22Rv1 (cell line): ENCODE results near the gene NDRG4.

Experiments used
- H3K27ac ChIP-seq: fragments of 450-650 bp; 2 replicates; pipeline ENCODE4 v1.5.1; 2017
- ZFX ChIP-seq: fragments of 450-650 bp; IDR thresholded peaks from 2 replicates; pipeline ENCODE4 v1.6.1; 2017; ENCODE audit warnings: antibody characterized with exemption, borderline replicate concordance
- TF ChIP-seq, protein P1 (sequence below): fragments of 450-650 bp; IDR thresholded peaks from 2 replicates; pipeline ENCODE4 v1.5.1; 2017; ENCODE audit warnings: mild to moderate bottlenecking

NDRG4 gene

DNA sequence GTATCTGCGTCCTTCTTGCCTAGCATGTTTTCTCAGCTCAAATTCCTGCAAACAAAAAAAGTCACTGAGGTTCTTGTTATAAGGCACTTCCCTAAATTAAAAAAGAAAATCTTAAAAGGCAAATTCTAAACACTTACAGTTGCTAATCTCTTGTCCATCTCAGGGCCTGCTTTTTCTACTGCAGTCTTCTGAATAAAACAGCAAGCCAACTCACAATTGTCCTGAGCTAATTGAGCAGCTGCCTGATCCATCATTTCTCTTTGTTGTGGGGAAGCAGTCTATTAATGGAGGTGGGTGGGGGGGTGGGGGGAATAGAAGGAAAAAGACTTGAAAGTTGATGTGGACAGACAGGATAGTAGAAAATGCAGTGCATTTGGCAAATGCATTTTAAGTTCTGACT, 42.3 kb downstream of the NDRG4 start:
- no peak overlapping the region for H3K27ac ChIP-seq
- no peak for TF ChIP-seq ZFX
- TF ChIP-seq, protein P1, sequence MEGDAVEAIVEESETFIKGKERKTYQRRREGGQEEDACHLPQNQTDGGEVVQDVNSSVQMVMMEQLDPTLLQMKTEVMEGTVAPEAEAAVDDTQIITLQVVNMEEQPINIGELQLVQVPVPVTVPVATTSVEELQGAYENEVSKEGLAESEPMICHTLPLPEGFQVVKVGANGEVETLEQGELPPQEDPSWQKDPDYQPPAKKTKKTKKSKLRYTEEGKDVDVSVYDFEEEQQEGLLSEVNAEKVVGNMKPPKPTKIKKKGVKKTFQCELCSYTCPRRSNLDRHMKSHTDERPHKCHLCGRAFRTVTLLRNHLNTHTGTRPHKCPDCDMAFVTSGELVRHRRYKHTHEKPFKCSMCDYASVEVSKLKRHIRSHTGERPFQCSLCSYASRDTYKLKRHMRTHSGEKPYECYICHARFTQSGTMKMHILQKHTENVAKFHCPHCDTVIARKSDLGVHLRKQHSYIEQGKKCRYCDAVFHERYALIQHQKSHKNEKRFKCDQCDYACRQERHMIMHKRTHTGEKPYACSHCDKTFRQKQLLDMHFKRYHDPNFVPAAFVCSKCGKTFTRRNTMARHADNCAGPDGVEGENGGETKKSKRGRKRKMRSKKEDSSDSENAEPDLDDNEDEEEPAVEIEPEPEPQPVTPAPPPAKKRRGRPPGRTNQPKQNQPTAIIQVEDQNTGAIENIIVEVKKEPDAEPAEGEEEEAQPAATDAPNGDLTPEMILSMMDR, result no peak

DNA sequence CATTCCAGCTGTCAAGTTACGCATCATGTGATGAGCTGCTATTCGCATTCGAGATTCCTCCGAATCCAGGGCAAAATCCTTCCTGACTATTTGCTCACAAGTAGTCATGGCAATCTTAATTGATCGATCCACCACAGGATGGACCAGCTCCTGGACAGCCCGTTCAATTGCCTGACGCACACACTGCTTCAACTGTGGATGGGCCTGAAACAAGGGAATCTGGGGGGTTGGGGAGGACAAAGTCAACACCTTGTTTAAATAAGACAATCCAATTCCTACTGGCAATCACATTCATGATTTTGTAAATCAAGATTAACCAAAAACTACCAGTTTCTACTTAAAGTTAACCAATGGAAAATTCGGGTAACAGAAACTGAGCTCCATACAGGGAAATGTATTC, 43.7 kb downstream of the NDRG4 start:
- no peak for TF ChIP-seq ZFX
- no peak overlapping the region for H3K27ac ChIP-seq

DNA sequence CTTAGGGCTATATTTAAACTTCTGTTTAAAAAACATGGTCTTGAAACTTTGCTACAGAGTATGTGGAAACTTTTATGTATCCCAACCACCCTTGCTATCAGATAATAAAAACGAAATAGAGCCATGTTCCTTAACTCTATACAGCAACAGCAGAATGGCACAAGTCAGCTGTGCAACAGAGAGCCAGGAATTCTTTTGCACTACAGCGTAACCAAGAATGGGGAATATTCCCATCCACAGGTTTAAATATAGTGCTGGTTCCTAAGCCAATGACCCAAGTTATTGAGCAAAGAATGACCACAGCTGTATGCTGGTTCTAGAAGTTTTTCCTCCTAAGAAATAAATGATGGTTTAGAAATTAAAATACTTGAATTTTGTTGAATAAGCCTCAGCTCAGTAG, 48.4 kb downstream of the NDRG4 start:
- TF ChIP-seq, protein P1, result no peak
- TF ChIP-seq ZFX, result no peak
- no peak overlapping the region for H3K27ac ChIP-seq

DNA sequence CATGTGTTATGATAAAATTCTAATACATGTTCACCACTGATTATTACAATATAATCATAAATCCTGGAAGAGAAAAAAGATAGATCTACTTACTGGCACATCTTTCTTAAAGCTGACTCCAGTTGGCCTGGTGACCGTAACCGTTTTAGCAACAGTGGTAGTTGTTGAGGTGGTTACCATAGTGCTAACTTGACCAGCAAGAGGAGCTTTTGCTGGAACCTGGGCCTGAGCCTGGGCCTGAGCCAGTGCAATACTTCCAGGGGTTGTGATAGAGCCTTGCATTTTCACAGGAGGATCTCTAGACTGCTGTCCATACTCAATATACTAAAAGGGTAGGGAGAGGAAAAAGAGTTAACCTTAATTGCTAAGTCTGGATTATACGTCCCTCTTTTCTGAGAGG, 51.6 kb downstream of the NDRG4 start:
- H3K27ac ChIP-seq, result no peak overlapping the region
- TF ChIP-seq, protein P1, result no peak
- no peak for TF ChIP-seq ZFX

DNA sequence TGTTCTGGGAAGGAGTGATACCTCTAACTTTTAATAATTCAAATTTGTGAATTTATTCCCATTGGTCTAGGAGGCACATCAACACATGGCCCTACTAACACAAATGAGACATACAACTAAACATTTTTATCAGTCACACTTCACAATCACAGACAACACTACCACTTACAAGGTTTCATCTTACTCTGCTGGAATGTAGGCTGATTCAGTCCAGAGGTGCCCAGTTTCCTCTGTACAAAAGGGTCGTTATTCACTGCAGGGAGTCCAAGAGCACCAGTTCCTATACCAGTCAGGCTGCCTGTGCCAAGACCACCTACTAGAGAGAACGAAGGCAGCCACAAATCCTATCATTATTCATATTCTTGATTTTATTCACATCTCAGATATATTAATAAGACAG, 56.7 kb downstream of the NDRG4 start:
- TF ChIP-seq, protein P1, result no peak
- no peak for TF ChIP-seq ZFX
- H3K27ac ChIP-seq, result no peak overlapping the region
